Calu3 (cell line): Measurements from ENCODE around the gene RHBG. TPM values are rescaled to one million over a fixed set of nuclear protein-coding genes. Genes with fewer than 3 reads are reported as not detected.

Experiments used
- BruUV-seq: library from RNA; stranded (reverse); fragments of 400-500 nt; replicated peaks from 2 replicates; lab custom pipeline; 2021; lab: Mats Ljungman, UMichigan
- CTCF ChIA-PET: fragments of 300-600 bp; sonication (Branson Sonifier 250); formaldehyde crosslinking; loops from one replicate; lab custom pipeline; 2022; ENCODE audit warnings: antibody characterized with exemption; lab: Charles Lee
- DNase-seq: peaks from one replicate; pipeline ENCODE4 v3.0.0; 2022
- H3K27ac Mint-ChIP-seq: one replicate; pipeline ENCODE4 v1.8.0; 2022; ENCODE audit warnings: mixed read lengths; ENCODE audit not compliant: unreplicated experiment
- H3K27me3 Mint-ChIP-seq: one replicate; pipeline ENCODE4 v1.8.0; 2022; ENCODE audit warnings: mixed read lengths; ENCODE audit not compliant: unreplicated experiment
- H3K36me3 Mint-ChIP-seq: one replicate; pipeline ENCODE4 v1.8.0; 2022; ENCODE audit warnings: mild to moderate bottlenecking, moderate library complexity, mixed read lengths; ENCODE audit not compliant: insufficient read depth, unreplicated experiment
- H3K4me1 Mint-ChIP-seq: one replicate; pipeline ENCODE4 v1.8.0; 2022; ENCODE audit warnings: mild to moderate bottlenecking, low read depth, mixed read lengths; ENCODE audit not compliant: unreplicated experiment
- H3K4me3 Mint-ChIP-seq: one replicate; pipeline ENCODE4 v1.8.0; 2022; ENCODE audit warnings: mild to moderate bottlenecking, low read depth, moderate library complexity, mixed read lengths; ENCODE audit not compliant: unreplicated experiment
- H3K9me3 Mint-ChIP-seq: one replicate; pipeline ENCODE4 v1.8.0; 2022; ENCODE audit warnings: low read depth, mixed read lengths; ENCODE audit not compliant: unreplicated experiment
- CTCF ChIP-seq: fragments of 200-600 bp; IDR thresholded peaks from one replicate; pipeline ENCODE4 v1.8.0; 2022; ENCODE audit warnings: antibody characterized with exemption; ENCODE audit not compliant: unreplicated experiment
- intact Hi-C: fragments of 100-400 bp; cut with micrococcal nuclease; formaldehyde crosslinking; loops from one replicate; pipeline ENCODE4 v1.10.0; 2022; ENCODE audit not compliant: unreplicated experiment
- total RNA-seq: library from RNA; stranded (reverse); gene quantifications from 2 replicates; pipeline ENCODE4 v1.2.3, GENCODE V29; 2022

RHBG gene
- total RNA-seq, 1 experiment from 2014 or later = 0.26 TPM

GRCh38 chr1:156372876-156373275, 3.9 kb downstream of the RHBG start:
- Mint-ChIP-seq H3K4me3 (no peak overlapping the region), H3K27ac (no peak overlapping the region), H3K36me3 (peaks cover 14% of the 10 kb centered on the region), H3K27me3 (peaks cover 51% of the 10 kb centered on the region), H3K4me1 (peaks cover 6% of the 10 kb centered on the region), H3K9me3 (no peaks in the 10 kb centered on the region)
- BruUV-seq = no TSS peak
- no peak for TF ChIP-seq CTCF
- CTCF ChIA-PET = interaction anchor here (1.0 kb wide), 1 partner anchor 13 kb away, joined by 5 read pairs; no protein-coding TSS in a partner anchor
- intact Hi-C loops = no loop called here
- DNase-seq = no peak

- TF ChIP-seq CTCF = no peak
- no peak for DNase-seq
- peaks cover 51% of the 10 kb centered on the region for H3K27me3 Mint-ChIP-seq
- intact Hi-C loops = no loop called here
- no peak overlapping the region for H3K4me3 Mint-ChIP-seq
- H3K4me1 Mint-ChIP-seq = no peaks in the 10 kb centered on the region
- CTCF ChIA-PET = interaction anchor here (1.0 to 1.3 kb wide), 2 partner anchors 12 to 72 kb away, joined by 3 to 5 read pairs; no protein-coding TSS in a partner anchor
- BruUV-seq = no TSS peak
- no peak overlapping the region for H3K27ac Mint-ChIP-seq
- no peaks in the 10 kb centered on the region for H3K9me3 Mint-ChIP-seq
- peaks cover 14% of the 10 kb centered on the region for H3K36me3 Mint-ChIP-seq
These were observed 4.5 kb downstream of the RHBG start for GRCh38 chr1:156373546-156373945.

GRCh38 chr1:156376146-156376545, 7.1 kb downstream of the RHBG start:
- CTCF ChIA-PET = interaction anchor here (1.2 kb wide), 1 partner anchor 9 kb away, joined by 3 read pairs; no protein-coding TSS in a partner anchor
- no peak overlapping the region for H3K27ac Mint-ChIP-seq
- H3K4me1 Mint-ChIP-seq = no peaks in the 10 kb centered on the region
- H3K36me3 Mint-ChIP-seq = peaks cover 5% of the 10 kb centered on the region
- no peak for TF ChIP-seq CTCF
- no peaks in the 10 kb centered on the region for H3K9me3 Mint-ChIP-seq
- no peak overlapping the region for H3K4me3 Mint-ChIP-seq
- intact Hi-C loops = no loop called here
- peaks cover 55% of the 10 kb centered on the region for H3K27me3 Mint-ChIP-seq
- no TSS peak for BruUV-seq
- DNase-seq = no peak

GRCh38 chr1:156376958-156377919, 8.2 kb downstream of the RHBG start:
- Mint-ChIP-seq H3K27ac (no peak overlapping the region), H3K9me3 (no peaks in the 10 kb centered on the region)
- intact Hi-C loops = no loop called here

More at GRCh38 chr1:156376958-156377919, 8.2 kb downstream of the RHBG start:
- no TSS peak for BruUV-seq
- H3K4me3 Mint-ChIP-seq = no peak overlapping the region
- H3K36me3 Mint-ChIP-seq = peaks cover 5% of the 10 kb centered on the region
- CTCF ChIA-PET = interaction anchor here (1.2 kb wide), 2 partner anchors 8 to 69 kb away, joined by 3 to 8 read pairs; no protein-coding TSS in a partner anchor
- no peak for TF ChIP-seq CTCF
- no peaks in the 10 kb centered on the region for H3K4me1 Mint-ChIP-seq
- DNase-seq = no peak
- H3K27me3 Mint-ChIP-seq = peaks cover 53% of the 10 kb centered on the region
